HT-29 (cell line): Measurements from ENCODE around the gene RNH1. TPM values are rescaled to one million over a fixed set of nuclear protein-coding genes. Genes with fewer than 3 reads are reported as not detected.

ENCODE experiments used
- total RNA-seq: library from RNA; depleted of rRNA; stranded (reverse); fragments of >200 nt; shearing (Covaris generic); gene quantifications from 2 replicates; pipeline ENCODE4 v1.2.3, GENCODE V29; 2014; rRNA removed

Gene RNH1
- total RNA-seq, 1 experiment from 2014 or later = 470 TPM

Other genes with a start within 250 kb of the RNH1 start
- not detected in 2 replicates for gene NLRP6, start 228.8 kb downstream of the RNH1 start, total RNA-seq
- 175 and 194 TPM in 2 replicates for gene PGGHG, start 218.1 kb downstream of the RNH1 start, total RNA-seq
- gene IFITM5, start 207.7 kb downstream of the RNH1 start, total RNA-seq = not detected in 2 replicates
- gene IFITM2, start 199.4 kb downstream of the RNH1 start, total RNA-seq = 31.2 and 32.3 TPM in 2 replicates
- 6.8 and 7.6 TPM in 2 replicates for gene IFITM1, start 193.2 kb downstream of the RNH1 start, total RNA-seq
- 10.6 and 30.1 TPM in 2 replicates for gene IFITM3, start 186.4 kb downstream of the RNH1 start, total RNA-seq
- not detected in 2 replicates for gene B4GALNT4, start 137.7 kb downstream of the RNH1 start, total RNA-seq
- 284 and 306 TPM in 2 replicates for gene PKP3, start 113.0 kb downstream of the RNH1 start, total RNA-seq
- gene SIGIRR, start 92.2 kb downstream of the RNH1 start, total RNA-seq = 295 and 312 TPM in 2 replicates
- 63.7 and 94.0 TPM in 2 replicates for gene ANO9, start 65.2 kb downstream of the RNH1 start, total RNA-seq
- 56.6 and 63.4 TPM in 2 replicates for gene PTDSS2, start 57.0 kb downstream of the RNH1 start, total RNA-seq
- 217 and 259 TPM in 2 replicates for gene HRAS, start 28.3 kb upstream of the RNH1 start, total RNA-seq
- 8.1 and 10.0 TPM in 2 replicates for gene LRRC56, start 30.3 kb upstream of the RNH1 start, total RNA-seq
- gene LMNTD2, start 53.5 kb upstream of the RNH1 start, total RNA-seq = 5.3 and 6.9 TPM in 2 replicates
- 515 and 552 TPM in 2 replicates for gene RASSF7, start 53.7 kb upstream of the RNH1 start, total RNA-seq
- 75.3 and 82.0 TPM in 2 replicates for gene PHRF1, start 69.2 kb upstream of the RNH1 start, total RNA-seq
- gene IRF7, start 108.7 kb upstream of the RNH1 start, total RNA-seq = 263 and 329 TPM in 2 replicates
- 11.9 and 12.1 TPM in 2 replicates for gene CDHR5, start 117.7 kb upstream of the RNH1 start, total RNA-seq
- not detected in 2 replicates for gene SCT, start 119.9 kb upstream of the RNH1 start, total RNA-seq
- gene DRD4, start 130.0 kb upstream of the RNH1 start, total RNA-seq = 0.34 and 0.92 TPM in 2 replicates
- 77.8 and 139 TPM in 2 replicates for gene DEAF1, start 188.0 kb upstream of the RNH1 start, total RNA-seq
- gene TMEM80, start 188.6 kb upstream of the RNH1 start, total RNA-seq = 73.6 and 76.8 TPM in 2 replicates
- 473 and 503 TPM in 2 replicates for gene EPS8L2, start 199.0 kb upstream of the RNH1 start, total RNA-seq
- gene TALDO1, start 240.2 kb upstream of the RNH1 start, total RNA-seq = 669 and 686 TPM in 2 replicates